Adrenal gland (tissue), 5 donors: ENCODE measurements around the gene PRRC2A.

Experiments
- POLR2A ChIP-seq, 2 donors: fragments of 450-650 bp; IDR thresholded peaks; one replicate each; pipeline ENCODE4 v1.6.1; 2017; ENCODE audit warnings: antibody characterized with exemption in 2 of 2, mild to moderate bottlenecking in 2 of 2, moderate library complexity in 1 of 2
- TF ChIP-seq, protein P1 (sequence below), 6 experiments: fragments of 450-650 bp in 4 of 6; fragments of 200-600 bp in 2 of 6; sonication (generic) in 1 of 6; IDR thresholded peaks; 1 replicate in 5 of 6; 2 replicates in 1 of 6; pipeline versions ENCODE4 v1.5.1 to v1.8.0; 2016 to 2021; ENCODE audit warnings: antibody characterized with exemption in 6 of 6, mild to moderate bottlenecking in 2 of 6, moderate library complexity in 1 of 6
- donor health status: DM: no; HTN: no; CAD: no.

DNA sequence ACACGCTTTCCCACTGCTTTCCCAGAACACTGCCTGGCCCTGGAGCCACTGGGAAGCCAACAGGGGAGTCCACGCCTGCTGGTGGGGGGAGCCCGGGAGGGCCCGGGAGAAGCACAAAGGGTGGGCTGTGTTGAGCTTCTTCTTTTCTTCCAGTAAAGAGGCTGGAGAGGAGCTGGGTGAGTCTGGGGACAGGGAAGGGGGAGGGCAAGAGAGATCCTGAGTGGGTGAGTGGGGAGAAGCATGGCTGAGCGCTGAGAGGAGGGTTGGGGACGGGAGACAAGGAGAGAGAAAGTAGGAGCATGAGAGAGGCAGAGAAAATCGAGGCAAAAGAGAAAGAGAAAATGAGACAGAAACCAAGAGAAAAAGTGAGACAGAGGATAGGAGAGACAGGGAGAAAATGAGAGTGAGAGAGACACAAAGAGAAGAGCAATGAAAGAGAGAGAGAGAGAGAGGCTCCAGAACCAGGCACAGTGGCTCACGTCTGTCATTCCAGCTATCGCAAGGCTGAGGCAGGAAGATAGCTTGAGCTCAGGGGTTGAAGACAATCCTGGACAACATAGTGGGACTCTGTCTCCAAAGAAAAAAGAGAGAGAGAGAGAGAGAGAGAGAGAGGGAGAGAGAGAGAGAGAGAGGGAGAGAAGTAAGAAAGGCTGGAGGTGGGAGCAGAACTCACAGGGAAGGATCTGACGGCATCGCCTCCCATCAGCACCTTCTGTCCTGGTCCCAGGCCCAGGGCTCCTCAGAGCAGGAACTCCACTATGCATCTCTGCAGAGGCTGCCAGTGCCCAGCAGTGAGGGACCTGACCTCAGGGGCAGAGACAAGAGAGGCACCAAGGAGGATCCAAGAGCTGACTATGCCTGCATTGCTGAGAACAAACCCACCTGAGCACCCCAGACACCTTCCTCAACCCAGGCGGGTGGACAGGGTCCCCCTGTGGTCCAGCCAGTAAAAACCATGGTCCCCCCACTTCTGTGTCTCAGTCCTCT is 32.4 kb upstream of the PRRC2A start:
- TF ChIP-seq, protein P1, sequence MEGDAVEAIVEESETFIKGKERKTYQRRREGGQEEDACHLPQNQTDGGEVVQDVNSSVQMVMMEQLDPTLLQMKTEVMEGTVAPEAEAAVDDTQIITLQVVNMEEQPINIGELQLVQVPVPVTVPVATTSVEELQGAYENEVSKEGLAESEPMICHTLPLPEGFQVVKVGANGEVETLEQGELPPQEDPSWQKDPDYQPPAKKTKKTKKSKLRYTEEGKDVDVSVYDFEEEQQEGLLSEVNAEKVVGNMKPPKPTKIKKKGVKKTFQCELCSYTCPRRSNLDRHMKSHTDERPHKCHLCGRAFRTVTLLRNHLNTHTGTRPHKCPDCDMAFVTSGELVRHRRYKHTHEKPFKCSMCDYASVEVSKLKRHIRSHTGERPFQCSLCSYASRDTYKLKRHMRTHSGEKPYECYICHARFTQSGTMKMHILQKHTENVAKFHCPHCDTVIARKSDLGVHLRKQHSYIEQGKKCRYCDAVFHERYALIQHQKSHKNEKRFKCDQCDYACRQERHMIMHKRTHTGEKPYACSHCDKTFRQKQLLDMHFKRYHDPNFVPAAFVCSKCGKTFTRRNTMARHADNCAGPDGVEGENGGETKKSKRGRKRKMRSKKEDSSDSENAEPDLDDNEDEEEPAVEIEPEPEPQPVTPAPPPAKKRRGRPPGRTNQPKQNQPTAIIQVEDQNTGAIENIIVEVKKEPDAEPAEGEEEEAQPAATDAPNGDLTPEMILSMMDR (IDR thresholded peaks at IDR 0.05): no peak
- no peak for TF ChIP-seq POLR2A (IDR thresholded peaks at IDR 0.05)
